HT-29 (cell line): ENCODE data around the gene BCL7B. TPM values are rescaled to one million over a fixed set of nuclear protein-coding genes. Genes with fewer than 3 reads are reported as not detected.
"Not testable (repeated sequence)": the region's sequence is repeated elsewhere in the genome, so short reads cannot be mapped to it uniquely, and the experiment has no call there.

Source experiments
- DNase-seq: peaks from one replicate; pipeline ENCODE4 v3.0.0-alpha.2; 2015; ENCODE audit warnings: low spot score
- total RNA-seq: library from RNA; depleted of rRNA; stranded (reverse); fragments of >200 nt; shearing (Covaris generic); gene quantifications from 2 replicates; pipeline ENCODE4 v1.2.3, GENCODE V29; 2014; rRNA removed

Gene BCL7B
- total RNA-seq: 65.4 and 71.0 TPM in 2 replicates

GRCh38 chr7:73557397-73558257 lies at the start of gene BCL7B:
Gene BCL7B (minus strand): TSS chr7:73557690. CDS start chr7:73557578, 112 bp downstream.
- DNase-seq: peak; percentile 89

- no peak for DNase-seq
Measured at GRCh38 chr7:73605601-73606220, 48.2 kb upstream of the BCL7B start.

GRCh38 chr7:73602721-73603651 lies 45.5 kb upstream of the BCL7B start:
- DNase-seq: no peak

DNA sequence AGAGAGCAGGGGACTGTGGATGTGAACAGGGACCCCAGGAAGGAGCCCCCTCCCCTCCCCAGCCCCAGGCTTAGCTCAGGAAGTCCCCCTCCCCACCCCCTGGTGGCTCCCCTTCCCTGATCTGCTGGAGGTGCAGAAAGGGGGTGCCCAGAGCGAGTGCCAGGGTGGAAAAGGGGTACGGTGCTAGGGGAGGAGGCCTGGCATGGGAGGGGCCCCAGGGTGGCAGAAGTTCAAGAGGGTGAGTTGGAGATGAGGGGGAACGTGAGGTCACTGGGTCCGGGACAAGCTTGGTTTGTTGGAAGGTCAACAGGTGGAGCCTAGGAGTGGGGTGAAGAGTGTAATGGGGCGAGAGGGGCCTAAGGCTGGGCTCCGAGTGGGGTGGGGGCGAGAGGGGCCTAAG lies 42.4 kb upstream of the BCL7B start:
- no peak for DNase-seq

GRCh38 chr7:73599151-73599882 lies 41.8 kb upstream of the BCL7B start:
- no peak for DNase-seq

- no peak for DNase-seq
Measured at GRCh38 chr7:73597978-73598782, 40.7 kb upstream of the BCL7B start.

- DNase-seq: no peak
Measured at GRCh38 chr7:73596191-73597065, 38.9 kb upstream of the BCL7B start.

DNA sequence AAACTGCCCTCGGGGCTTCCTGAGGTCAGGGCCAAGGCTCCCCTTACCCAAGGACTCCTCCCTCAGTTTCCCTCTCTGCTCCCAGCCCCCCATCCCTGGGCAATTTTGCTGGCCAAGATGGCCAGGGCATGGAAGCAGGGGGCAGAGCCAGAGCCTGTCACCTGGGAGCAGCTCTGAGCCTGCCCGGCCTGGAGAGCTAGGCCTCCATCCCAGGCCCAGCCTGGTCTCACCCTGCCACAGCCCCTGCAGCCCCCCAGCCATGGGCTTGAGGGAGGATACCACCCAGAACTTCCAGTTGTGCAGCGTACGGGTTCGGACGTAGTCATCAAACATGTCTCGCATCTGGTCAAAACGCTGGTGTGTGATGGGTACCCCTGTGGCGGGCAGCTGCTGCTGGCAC lies 37.9 kb upstream of the BCL7B start:
- DNase-seq: no peak

GRCh38 chr7:73593207-73594045 lies 35.9 kb upstream of the BCL7B start:
- no peak for DNase-seq

DNA sequence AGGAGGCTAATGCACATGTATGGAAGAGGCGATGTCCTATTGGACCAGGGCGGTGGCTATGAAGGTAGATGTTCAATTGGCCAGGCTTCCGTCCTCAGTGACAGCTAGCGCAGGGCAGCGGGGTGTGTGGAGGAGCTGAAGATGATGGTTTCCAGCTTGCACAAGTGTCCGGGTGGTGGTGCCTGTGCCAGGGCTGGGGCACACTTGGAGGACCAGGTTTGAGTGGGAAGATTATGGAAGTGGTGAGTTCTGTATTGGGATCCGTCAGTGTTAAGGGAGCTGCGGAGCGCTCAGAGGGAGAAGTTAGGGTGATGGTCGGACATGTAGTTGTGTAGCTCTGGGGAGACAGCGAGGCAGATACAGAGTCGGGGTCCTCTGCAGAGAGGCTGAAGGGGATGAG lies 29.4 kb upstream of the BCL7B start:
- DNase-seq: no peak

- no peak for DNase-seq
Measured at GRCh38 chr7:73585196-73585595, 27.7 kb upstream of the BCL7B start.

GRCh38 chr7:73582664-73583202 lies 25.2 kb upstream of the BCL7B start:
- DNase-seq: no peak

GRCh38 chr7:73581006-73581405 lies 23.5 kb upstream of the BCL7B start:
- not testable (repeated sequence) for DNase-seq

DNA sequence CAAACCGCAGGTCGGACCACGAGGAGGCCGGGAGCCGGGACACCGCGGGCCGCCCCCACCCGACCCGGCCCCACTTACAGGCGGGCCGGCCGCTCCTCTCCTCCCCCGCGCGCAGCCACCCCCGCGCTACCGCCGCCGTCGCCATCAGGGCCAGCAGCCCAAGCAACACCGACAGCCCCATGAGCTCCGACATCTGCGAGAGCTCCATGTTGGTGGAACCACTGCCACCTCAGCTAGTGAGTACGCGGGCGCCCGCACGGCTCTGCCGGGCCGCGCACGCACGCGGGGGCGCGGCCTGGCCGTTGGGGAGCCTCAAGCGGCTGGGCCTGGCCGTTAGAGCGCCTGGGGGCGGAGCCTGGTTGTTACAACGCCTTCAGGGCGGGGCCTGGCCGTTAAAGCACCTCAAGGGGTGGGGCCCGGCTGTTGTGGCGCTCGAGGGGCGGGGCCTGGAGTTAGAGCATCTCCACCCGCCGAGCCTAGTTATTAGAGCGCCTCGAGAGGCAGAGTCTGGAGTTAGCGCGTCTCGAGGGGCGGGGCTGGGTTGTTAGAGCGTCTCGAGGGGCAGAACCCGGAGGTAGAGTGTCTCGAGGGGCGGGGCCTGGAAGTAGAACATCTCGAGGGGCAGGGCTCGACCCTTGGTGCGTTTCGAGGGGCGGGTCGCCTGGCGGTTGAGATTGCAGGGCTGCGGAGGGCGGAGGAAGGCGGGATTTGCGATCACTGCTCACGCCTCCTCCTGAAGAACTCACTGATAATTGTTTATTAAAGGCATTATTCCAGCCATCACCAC lies 21.0 kb upstream of the BCL7B start, which contains the start of gene TBL2:
Gene TBL2, minus strand, starts transcription at position 238 of the 787 bp plus-strand sequence. Its CDS starts 30 bp downstream, at position 208.
- peak; percentile 100 for DNase-seq

GRCh38 chr7:73577627-73578341 lies 20.3 kb upstream of the BCL7B start:
- peak; percentile 51 for DNase-seq

DNA sequence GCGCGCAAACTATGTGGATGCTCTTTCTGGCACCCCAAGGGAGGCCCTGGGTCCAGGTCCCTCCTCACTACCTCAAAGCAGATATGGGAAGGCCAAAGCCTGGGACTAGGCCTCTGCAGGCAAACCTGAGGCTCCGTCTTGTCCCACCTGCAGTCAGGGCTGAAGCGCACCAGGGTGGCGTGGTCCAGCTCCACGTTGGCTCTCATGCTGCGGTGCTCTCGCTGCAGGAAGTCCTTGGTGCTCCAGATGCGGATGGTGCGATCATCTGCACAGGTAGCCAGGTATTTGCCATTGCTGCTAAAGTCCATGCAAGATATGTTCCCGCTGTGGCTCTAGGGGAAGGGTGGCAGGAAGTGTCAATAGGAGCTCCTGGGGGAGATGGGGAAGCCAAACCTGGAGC lies 16.3 kb upstream of the BCL7B start:
- DNase-seq: no peak
